H1 (cell line): ENCODE results near the gene PPP2R3A. TPM values are rescaled to one million over a fixed set of nuclear protein-coding genes. Genes with fewer than 3 reads are reported as not detected.

Experiments used
- ASH2L ChIP-seq: fragments of 200-600, 300-600 bp; sonication (generic); IDR thresholded peaks from one replicate; pipeline ENCODE4 v1.7.1; 2017; ENCODE audit warnings: low read length
- CBX8 ChIP-seq: fragments of 300-800, 300-1000 bp; sonication (generic); IDR thresholded peaks from 2 replicates; pipeline ENCODE4 v1.7.1; 2016; ENCODE audit warnings: low read depth, low read length, borderline replicate concordance
- CEBPB ChIP-seq: IDR thresholded peaks from 2 replicates; pipeline ENCODE4 v1.6.1; 2012; ENCODE audit warnings: low read depth, low read length
- CREB1 ChIP-seq: IDR thresholded peaks from 2 replicates; pipeline ENCODE4 v1.6.1; 2012; ENCODE audit warnings: inconsistent platforms
- FOSL1 ChIP-seq: IDR thresholded peaks from 2 replicates; pipeline ENCODE4 v1.6.1; 2011; ENCODE audit warnings: mild to moderate bottlenecking, low read depth, low read length, moderate library complexity; ENCODE audit not compliant: insufficient read depth
- GABPA ChIP-seq: IDR thresholded peaks from 2 replicates; pipeline ENCODE4 v1.6.1; 2011; ENCODE audit warnings: mild to moderate bottlenecking, low read length, moderate library complexity, borderline replicate concordance; ENCODE audit not compliant: insufficient read depth
- HDAC6 ChIP-seq: IDR thresholded peaks from one replicate; pipeline ENCODE4 v1.7.1; 2012; ENCODE audit warnings: low read depth, mild to moderate bottlenecking, inconsistent platforms, low read length, moderate library complexity
- JUN ChIP-seq: IDR thresholded peaks from 2 replicates; pipeline ENCODE4 v1.6.1; 2011; ENCODE audit warnings: low read depth, mild to moderate bottlenecking, improper control_type of control experiment, low read length
- KDM1A ChIP-seq: fragments of 200-600, 300-600 bp; sonication (generic); IDR thresholded peaks from 2 replicates; pipeline ENCODE4 v1.7.1; 2016; ENCODE audit warnings: mild to moderate bottlenecking, low read length, borderline replicate concordance
- PHF8 ChIP-seq: fragments of 200-600 bp; sonication (generic); conservative IDR thresholded peaks from 2 replicates; pipeline ENCODE4 v1.7.1; 2012; ENCODE audit warnings: low read depth, mild to moderate bottlenecking, inconsistent platforms, low read length, moderate library complexity
- POLR2AphosphoS5 ChIP-seq: IDR thresholded peaks from 2 replicates; pipeline ENCODE4 v1.6.1; 2011; ENCODE audit warnings: low read depth, low read length
- POU5F1 ChIP-seq: IDR thresholded peaks from 2 replicates; pipeline ENCODE4 v1.6.1; 2011; ENCODE audit warnings: low read depth, mild to moderate bottlenecking, low read length, moderate library complexity
- RBBP5 ChIP-seq: IDR thresholded peaks from 2 replicates; pipeline ENCODE4 v1.7.1; 2012; ENCODE audit warnings: low read depth, mild to moderate bottlenecking, inconsistent platforms, low read length, moderate library complexity, borderline replicate concordance
- SIRT6 ChIP-seq: IDR thresholded peaks from one replicate; pipeline ENCODE4 v1.7.1; 2012; ENCODE audit warnings: low read length, inconsistent platforms
- SUZ12 ChIP-seq: fragments of 200-600 bp; sonication (generic); IDR thresholded peaks from 2 replicates; pipeline ENCODE4 v1.6.1; 2012; ENCODE audit warnings: mild to moderate bottlenecking, inconsistent platforms, low read length, moderate library complexity, mixed read lengths
- TBP ChIP-seq: IDR thresholded peaks from 2 replicates; pipeline ENCODE4 v1.6.1; 2011; ENCODE audit warnings: low read depth, low read length, improper control_type of control experiment
- polyA plus RNA-seq, 7 experiments: library from polyadenylated mRNA; depleted of rRNA in 3 of 7; stranded (reverse) in 5 of 7; unstranded in 2 of 7; fragments of >200 nt in 5 of 7; fragments of 200-250 nt in 2 of 7; gene quantifications; 1 replicate in 5 of 7; 2 replicates in 1 of 7; 4 replicates in 1 of 7; pipeline versions ENCODE4 v1.2.1 to v1.2.3, GENCODE V29; 2011 to 2013; ENCODE audit warnings: missing spikeins in 2 of 7, mixed read lengths in 2 of 7
- total RNA-seq: library from RNA; stranded (reverse); fragmentation: NEBNext Ultra II Directional; extraction: Animal tissue kit (Norgen Biotek cat#: 25700); gene quantifications from 2 replicates; pipeline ENCODE4 v1.2.1, GENCODE V29; 2021
- TF ChIP-seq, protein P1 (sequence below): IDR thresholded peaks from 2 replicates; pipeline ENCODE4 v1.6.1; 2011; ENCODE audit warnings: low read depth, mild to moderate bottlenecking, low read length; ENCODE audit not compliant: insufficient read depth
- TF ChIP-seq, protein P2 (sequence below), 3 experiments: IDR thresholded peaks; 1 replicate in 2 of 3; 2 replicates in 1 of 3; pipeline versions ENCODE4 v1.5.1 to v1.6.1; 2011; ENCODE audit warnings: low read length in 3 of 3, mild to moderate bottlenecking in 3 of 3, inconsistent platforms in 2 of 3, low read depth in 1 of 3, moderate library complexity in 1 of 3; ENCODE audit not compliant: insufficient read depth in 1 of 3; ENCODE audit errors: control extremely low read depth in 1 of 3
- TF ChIP-seq, protein P3 (sequence below): IDR thresholded peaks from 2 replicates; pipeline ENCODE4 v1.6.1; 2012; ENCODE audit warnings: low read length, inconsistent platforms

Gene PPP2R3A
- total and polyA plus RNA-seq, 2 of the 8 experiments (the other 6 are each of a cell fraction or from before 2014, with no cell fraction given), result 4.1 to 15.2 TPM

DNA sequence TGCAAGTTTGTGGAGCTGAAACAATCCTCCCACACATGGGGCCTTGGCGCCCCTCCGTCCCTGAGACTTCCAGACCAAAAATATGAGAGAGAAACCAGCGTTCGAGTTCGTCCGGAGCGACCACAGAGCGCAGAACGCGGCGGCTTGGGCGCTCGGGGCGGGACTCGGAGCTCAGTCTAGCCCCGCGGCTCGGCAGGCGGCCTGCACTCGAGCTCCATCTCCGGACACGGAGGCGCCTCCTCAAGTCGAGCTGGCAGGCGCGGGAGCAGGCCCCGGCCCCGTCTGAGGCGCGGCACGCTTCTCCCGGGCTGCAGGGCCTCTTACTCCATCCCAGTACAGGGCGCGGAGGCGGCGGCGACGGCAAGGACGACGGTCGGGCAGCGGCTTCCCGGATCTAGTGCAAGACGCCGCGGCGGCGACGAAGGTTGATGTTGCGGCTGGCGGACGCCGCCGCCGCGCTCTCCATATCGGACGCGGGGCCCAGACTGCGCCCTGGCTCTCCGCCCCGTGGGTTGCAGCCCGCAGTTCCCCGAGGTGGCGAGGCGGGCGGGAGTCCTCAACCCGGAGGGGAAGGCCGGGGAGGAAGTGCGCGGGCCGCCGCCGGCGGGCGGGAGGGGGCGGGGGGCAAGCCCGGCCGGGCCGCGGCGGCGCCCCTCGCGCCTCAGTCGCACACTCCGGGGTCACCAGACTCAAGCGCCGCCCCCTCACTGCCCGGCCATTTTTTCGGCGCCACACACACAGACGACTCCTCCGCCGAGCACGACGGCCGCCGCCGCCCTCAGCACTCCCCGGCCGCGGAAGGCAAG is 229.9 kb downstream of the PPP2R3A start (continued):
- TF ChIP-seq TBP, result peak; percentile 49; the same call in 1 of the 2 replicates
- TF ChIP-seq PHF8, result peak; percentile 39; the same call in 1 of the 2 replicates
- TF ChIP-seq CBX8, result no peak
- TF ChIP-seq SUZ12, result no peak
- no peak for TF ChIP-seq CEBPB
- TF ChIP-seq, protein P1, sequence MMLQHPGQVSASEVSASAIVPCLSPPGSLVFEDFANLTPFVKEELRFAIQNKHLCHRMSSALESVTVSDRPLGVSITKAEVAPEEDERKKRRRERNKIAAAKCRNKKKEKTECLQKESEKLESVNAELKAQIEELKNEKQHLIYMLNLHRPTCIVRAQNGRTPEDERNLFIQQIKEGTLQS, result no peak
- TF ChIP-seq POU5F1, result no peak
- no peak for TF ChIP-seq GABPA
- TF ChIP-seq JUN, result no peak
- no peak for TF ChIP-seq SIRT6
- TF ChIP-seq, protein P2, sequence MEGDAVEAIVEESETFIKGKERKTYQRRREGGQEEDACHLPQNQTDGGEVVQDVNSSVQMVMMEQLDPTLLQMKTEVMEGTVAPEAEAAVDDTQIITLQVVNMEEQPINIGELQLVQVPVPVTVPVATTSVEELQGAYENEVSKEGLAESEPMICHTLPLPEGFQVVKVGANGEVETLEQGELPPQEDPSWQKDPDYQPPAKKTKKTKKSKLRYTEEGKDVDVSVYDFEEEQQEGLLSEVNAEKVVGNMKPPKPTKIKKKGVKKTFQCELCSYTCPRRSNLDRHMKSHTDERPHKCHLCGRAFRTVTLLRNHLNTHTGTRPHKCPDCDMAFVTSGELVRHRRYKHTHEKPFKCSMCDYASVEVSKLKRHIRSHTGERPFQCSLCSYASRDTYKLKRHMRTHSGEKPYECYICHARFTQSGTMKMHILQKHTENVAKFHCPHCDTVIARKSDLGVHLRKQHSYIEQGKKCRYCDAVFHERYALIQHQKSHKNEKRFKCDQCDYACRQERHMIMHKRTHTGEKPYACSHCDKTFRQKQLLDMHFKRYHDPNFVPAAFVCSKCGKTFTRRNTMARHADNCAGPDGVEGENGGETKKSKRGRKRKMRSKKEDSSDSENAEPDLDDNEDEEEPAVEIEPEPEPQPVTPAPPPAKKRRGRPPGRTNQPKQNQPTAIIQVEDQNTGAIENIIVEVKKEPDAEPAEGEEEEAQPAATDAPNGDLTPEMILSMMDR (IDR thresholded peaks at IDR 0.05; ENCODE audit: control extremely low read depth in 1 of 3, insufficient read depth in 1 of 3, low read depth in 1 of 3, low read length in 3 of 3), result no peak
- TF ChIP-seq CREB1, result peak; percentile 63
- 0 out of 2 replicates have a peak, but pooled peaks have one; percentile 38 for TF ChIP-seq POLR2AphosphoS5
- TF ChIP-seq, protein P3, sequence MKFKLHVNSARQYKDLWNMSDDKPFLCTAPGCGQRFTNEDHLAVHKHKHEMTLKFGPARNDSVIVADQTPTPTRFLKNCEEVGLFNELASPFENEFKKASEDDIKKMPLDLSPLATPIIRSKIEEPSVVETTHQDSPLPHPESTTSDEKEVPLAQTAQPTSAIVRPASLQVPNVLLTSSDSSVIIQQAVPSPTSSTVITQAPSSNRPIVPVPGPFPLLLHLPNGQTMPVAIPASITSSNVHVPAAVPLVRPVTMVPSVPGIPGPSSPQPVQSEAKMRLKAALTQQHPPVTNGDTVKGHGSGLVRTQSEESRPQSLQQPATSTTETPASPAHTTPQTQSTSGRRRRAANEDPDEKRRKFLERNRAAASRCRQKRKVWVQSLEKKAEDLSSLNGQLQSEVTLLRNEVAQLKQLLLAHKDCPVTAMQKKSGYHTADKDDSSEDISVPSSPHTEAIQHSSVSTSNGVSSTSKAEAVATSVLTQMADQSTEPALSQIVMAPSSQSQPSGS, result no peak
- TF ChIP-seq HDAC6, result no peak
- TF ChIP-seq RBBP5, result peak; percentile 94
- no peak for TF ChIP-seq FOSL1
- peak; percentile 65 for TF ChIP-seq ASH2L
- TF ChIP-seq KDM1A, result no peak
